HEK293T (cell line): Measurements from ENCODE around the gene FOLH1.
"Not testable (repeated sequence)": the region's sequence is repeated elsewhere in the genome, so short reads cannot be mapped to it uniquely, and the experiment has no call there.

Source experiments
- ELF4 ChIP-seq: fragments of 450-650 bp; IDR thresholded peaks from 2 replicates; pipeline ENCODE4 v1.6.1; 2017; ENCODE audit warnings: antibody characterized with exemption
- FOXA1 ChIP-seq: fragments of 450-650 bp; IDR thresholded peaks from 2 replicates; pipeline ENCODE4 v1.6.1; 2016; ENCODE audit warnings: mild to moderate bottlenecking
- FOXK2 ChIP-seq: fragments of 450-650 bp; IDR thresholded peaks from 2 replicates; pipeline ENCODE4 v1.6.1; 2016; ENCODE audit warnings: mild to moderate bottlenecking
- LEF1 ChIP-seq: fragments of 450-650 bp; IDR thresholded peaks from 2 replicates; pipeline ENCODE4 v1.6.1; 2017; ENCODE audit warnings: mild to moderate bottlenecking, borderline replicate concordance
- SP1 ChIP-seq: fragments of 450-650 bp; IDR thresholded peaks from 2 replicates; pipeline ENCODE4 v1.6.1; 2017
- TARDBP ChIP-seq: fragments of 450-650 bp; IDR thresholded peaks from 2 replicates; pipeline ENCODE4 v1.6.1; 2016
- ZNF384 ChIP-seq: fragments of 450-650 bp; IDR thresholded peaks from 2 replicates; pipeline ENCODE4 v1.6.1; 2016

DNA sequence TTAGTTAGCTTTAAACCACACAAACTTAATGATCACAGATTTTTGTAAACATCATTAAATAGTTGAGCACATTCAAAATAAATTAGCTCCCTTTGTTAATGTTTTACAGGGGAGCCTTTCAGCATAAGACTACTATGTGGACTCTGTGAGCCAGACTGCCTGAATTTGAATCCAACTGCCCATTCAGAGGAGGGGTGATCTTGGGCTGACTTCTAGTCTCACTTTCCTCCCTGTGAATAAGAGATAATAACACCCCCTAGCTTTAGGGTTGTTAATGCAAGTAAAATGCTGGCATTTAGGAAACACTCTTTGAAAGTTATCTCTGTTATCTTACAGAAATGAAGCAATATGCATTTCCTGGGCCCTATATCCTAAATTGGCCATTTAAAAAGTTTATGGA, 23.6 kb downstream of the FOLH1 start:
- not testable (repeated sequence) for TF ChIP-seq ZNF384, FOXK2, TARDBP, FOXA1, SP1, ELF4, LEF1
